ENCODE results near the gene NRN1L.
A peak's percentile ranks its signal among the peaks of the same experiment; 100 is the strongest.

The NRN1L gene

DNA sequence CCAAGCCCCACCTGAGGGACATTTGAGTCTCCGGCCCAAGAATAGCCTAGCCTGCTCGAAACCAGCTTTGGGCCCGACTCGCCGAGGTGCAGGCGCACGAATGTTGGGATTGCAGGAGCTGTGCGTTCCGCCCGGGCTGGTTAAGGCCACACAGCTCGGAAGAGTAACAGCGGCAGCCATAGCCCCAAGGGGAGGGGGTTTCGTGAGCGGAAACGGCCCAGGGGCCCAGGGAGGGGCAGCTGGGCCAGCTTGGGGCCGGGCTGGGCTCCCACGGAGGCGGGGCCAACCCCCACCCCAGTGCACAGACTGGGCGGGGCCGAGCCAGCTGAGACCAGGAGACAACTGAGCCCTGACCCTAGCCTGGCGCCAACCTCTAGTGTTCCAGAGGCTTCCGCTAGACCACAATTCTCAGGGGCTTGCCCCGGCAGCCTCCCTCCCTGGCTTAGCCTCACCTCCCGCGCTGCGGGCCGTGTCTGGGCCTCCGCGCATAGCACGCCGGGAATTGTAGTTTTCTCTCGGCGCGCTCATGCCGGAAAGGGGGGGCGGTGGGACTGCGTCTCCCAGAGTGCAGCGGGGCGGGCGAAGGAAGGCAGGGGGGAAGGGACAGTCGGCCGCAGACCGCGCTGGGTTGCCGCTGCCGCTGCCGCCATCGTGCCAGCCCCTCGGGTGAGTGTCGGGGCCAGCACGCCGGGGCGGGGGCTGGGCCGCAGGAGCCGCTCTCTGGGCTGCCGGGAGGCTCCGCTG lies 38.2 kb upstream of the NRN1L start, which contains the start of gene NUTF2:
Gene NUTF2 (plus strand): TSS at position 614 of the 744 bp plus-strand sequence. CDS start 18,198 bp downstream, outside the sequence.
- Histone ChIP-seq H3K36me3 (ENCODE audit: control insufficient read depth, insufficient read depth, low read length, severe bottlenecking) (peaks cover 3% of the 10 kb centered on the region), H3K27me3 (replicated peaks; ENCODE audit: control insufficient read depth, insufficient read depth, low read length) (no peaks in the 10 kb centered on the region), H3K9me3 (ENCODE audit: control insufficient read depth, low read length) (no peaks in the 10 kb centered on the region), H3K9ac (ENCODE audit: low read length) (peak within 1 kb of the TSS; percentile 99), H3K4me1 (ENCODE audit: control insufficient read depth, insufficient read depth, low read length) (peaks cover 48% of the 10 kb centered on the region), H3K4me3 (ENCODE audit: low read length) (peak within 1 kb of the TSS; percentile 96)
- DNase-seq (ENCODE audit: low read depth) = peak; percentile 98

DNA sequence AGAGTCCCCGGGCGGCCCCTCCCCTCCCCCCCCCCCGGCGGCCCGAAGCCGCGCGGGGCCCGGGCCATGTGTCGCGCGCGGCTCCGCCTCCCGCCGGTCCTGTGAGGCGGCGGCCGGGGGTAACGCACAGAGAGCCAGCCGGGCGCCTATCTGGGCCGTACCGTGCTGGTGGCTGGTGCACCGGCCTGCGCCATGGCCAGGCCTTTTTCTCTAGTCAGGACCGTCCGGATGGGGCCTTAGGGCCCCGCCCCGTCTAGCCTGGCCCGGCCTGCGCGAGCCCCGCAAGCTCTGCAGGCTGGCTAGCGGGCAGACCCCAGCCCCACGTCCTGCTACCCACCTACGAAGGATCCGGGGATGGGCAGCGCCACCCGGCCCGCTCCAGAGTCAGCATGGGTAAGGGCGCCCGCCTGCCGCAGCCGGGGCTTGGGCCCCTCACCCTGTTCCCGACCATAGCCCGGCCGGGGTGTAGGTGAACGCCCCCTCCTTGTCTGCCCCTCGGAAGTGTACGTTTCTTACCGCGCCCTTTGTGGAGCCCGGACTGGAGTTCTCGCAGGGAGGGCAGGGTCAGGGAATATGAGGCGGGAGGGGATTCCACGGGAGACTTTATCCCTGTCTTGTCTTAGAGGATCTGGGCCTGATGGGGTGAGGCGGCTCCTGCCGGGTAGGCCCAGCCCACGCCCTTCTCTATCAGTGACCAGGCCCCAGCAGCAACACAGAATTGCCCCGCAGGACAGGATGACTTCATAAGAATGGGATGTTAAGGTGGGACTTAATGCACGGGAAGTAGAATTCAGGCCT lies 37.4 kb upstream of the NRN1L start, which contains the start of gene CENPT:
Gene CENPT (minus strand): TSS at position 630 of the 798 bp plus-strand sequence. CDS start 13,834 bp downstream, outside the sequence.
- H3K36me3 ChIP-seq (ENCODE audit: control insufficient read depth, insufficient read depth, low read length, severe bottlenecking) = peaks cover 3% of the 10 kb centered on the region
- DNase-seq (ENCODE audit: low read depth) = peak; percentile 87

GRCh38 chr16:67848118-67848517 lies 36.6 kb upstream of the NRN1L start:
- no peaks in the 10 kb centered on the region for H3K27me3 ChIP-seq (replicated peaks; ENCODE audit: control insufficient read depth, insufficient read depth, low read length)
- peaks cover 3% of the 10 kb centered on the region for H3K36me3 ChIP-seq (ENCODE audit: control insufficient read depth, insufficient read depth, low read length, severe bottlenecking)
- DNase-seq (ENCODE audit: low read depth) = no peak
- peak overlapping the region; percentile 96 for H3K4me3 ChIP-seq (ENCODE audit: low read length)
- H3K9me3 ChIP-seq (ENCODE audit: control insufficient read depth, low read length) = no peaks in the 10 kb centered on the region
- peak overlapping the region; percentile 99 for H3K9ac ChIP-seq (ENCODE audit: low read length)
- peaks cover 44% of the 10 kb centered on the region for H3K4me1 ChIP-seq (ENCODE audit: control insufficient read depth, insufficient read depth, low read length)

More for the DNA sequence above, 37.4 kb upstream of the NRN1L start, which contains the start of gene CENPT:
- H3K27me3 ChIP-seq (replicated peaks; ENCODE audit: control insufficient read depth, insufficient read depth, low read length) = no peaks in the 10 kb centered on the region
- peak within 1 kb of the TSS; percentile 99 for H3K9ac ChIP-seq (ENCODE audit: low read length)
- no peaks in the 10 kb centered on the region for H3K9me3 ChIP-seq (ENCODE audit: control insufficient read depth, low read length)
- H3K4me3 ChIP-seq (ENCODE audit: low read length) = peak within 1 kb of the TSS; percentile 96
- H3K4me1 ChIP-seq (ENCODE audit: control insufficient read depth, insufficient read depth, low read length) = peaks cover 48% of the 10 kb centered on the region

DNA sequence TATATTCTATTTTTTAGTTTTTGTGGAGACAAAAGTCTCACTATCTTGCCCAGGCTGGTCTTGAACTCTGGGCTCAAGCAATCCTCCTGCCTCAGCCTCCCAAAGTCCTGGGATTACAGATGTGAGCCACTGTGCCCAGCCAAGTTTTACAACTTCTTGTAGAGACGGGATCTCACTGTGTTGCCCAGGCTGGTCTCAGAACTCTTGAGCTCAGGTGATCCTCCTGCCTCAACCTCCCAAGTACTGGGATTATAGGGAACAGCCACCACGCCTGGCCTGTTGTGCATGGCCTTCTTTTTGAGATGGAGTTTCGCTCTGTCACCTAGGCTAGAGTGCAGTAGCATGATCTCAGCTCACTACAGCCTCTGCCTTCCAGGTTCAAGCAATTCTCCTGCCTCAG lies 31.0 kb upstream of the NRN1L start:
- H3K36me3 ChIP-seq (ENCODE audit: control insufficient read depth, insufficient read depth, low read length, severe bottlenecking) = peaks cover 3% of the 10 kb centered on the region
- no peaks in the 10 kb centered on the region for H3K27me3 ChIP-seq (replicated peaks; ENCODE audit: control insufficient read depth, insufficient read depth, low read length)
- no peak overlapping the region for H3K4me3 ChIP-seq (ENCODE audit: low read length)
- no peak overlapping the region for H3K9ac ChIP-seq (ENCODE audit: low read length)
- DNase-seq (ENCODE audit: low read depth) = no peak
- no peaks in the 10 kb centered on the region for H3K9me3 ChIP-seq (ENCODE audit: control insufficient read depth, low read length)
- H3K4me1 ChIP-seq (ENCODE audit: control insufficient read depth, insufficient read depth, low read length) = peaks cover 31% of the 10 kb centered on the region

DNA sequence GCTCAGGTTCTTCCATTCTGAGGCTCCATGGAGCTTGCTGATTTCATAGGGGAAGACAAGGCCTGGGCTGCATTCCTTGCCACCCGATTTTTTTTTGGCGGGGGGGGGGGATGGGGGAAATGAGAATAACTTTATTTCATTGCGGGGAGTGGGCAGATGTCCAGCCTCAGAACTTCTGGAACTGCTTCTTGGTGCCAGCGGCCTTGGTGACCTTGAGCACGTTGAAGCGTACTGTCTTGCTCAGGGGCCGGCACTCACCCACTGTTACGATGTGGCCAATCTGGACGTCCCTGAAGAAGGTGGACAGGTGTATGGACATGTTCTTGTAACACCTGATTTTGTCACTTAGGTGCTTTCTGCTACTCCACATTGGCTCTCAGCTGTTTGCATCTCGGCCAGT lies 28.9 kb upstream of the NRN1L start:
- DNase-seq (ENCODE audit: low read depth) = no peak
- Histone ChIP-seq H3K27me3 (replicated peaks; ENCODE audit: control insufficient read depth, insufficient read depth, low read length) (no peaks in the 10 kb centered on the region), H3K4me1 (ENCODE audit: control insufficient read depth, insufficient read depth, low read length) (peaks cover 35% of the 10 kb centered on the region), H3K9me3 (ENCODE audit: control insufficient read depth, low read length) (no peaks in the 10 kb centered on the region), H3K36me3 (ENCODE audit: control insufficient read depth, insufficient read depth, low read length, severe bottlenecking) (no peaks in the 10 kb centered on the region), H3K4me3 (ENCODE audit: low read length) (no peak overlapping the region), H3K9ac (ENCODE audit: low read length) (no peak overlapping the region)

DNA sequence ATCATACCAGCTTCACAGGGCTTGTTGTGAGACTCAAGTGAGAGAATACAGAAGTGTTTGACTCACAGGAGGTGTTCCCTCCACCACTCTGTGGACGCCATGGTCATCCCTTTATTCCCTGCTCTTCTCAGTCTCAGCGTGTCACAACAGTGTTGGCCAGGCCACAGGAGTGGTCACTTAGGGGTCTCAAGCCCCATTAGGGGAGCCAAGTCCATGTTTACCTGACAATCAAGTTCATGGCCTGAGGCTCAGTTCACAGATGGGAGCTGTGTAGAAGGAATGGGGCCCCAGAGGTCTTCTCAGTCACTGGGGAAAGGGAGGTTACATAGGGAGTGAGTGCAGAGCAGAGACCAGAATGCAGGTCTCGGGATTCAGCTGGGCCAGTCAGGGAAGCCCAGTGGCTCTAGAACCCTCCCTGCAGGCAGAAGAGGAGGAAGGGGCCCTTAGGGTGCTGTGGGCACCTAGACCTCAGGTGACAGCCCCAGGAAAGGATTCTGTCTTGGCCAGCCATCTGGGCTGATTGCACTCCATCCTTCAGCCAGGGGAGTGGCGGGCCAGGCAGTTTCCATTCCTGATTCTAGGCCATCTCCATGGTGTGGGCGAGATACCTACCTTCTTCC lies 27.6 kb upstream of the NRN1L start:
- no peaks in the 10 kb centered on the region for H3K9me3 ChIP-seq (ENCODE audit: control insufficient read depth, low read length)
- H3K4me3 ChIP-seq (ENCODE audit: low read length) = no peak overlapping the region
- peaks cover 48% of the 10 kb centered on the region for H3K4me1 ChIP-seq (ENCODE audit: control insufficient read depth, insufficient read depth, low read length)
- no peaks in the 10 kb centered on the region for H3K27me3 ChIP-seq (replicated peaks; ENCODE audit: control insufficient read depth, insufficient read depth, low read length)
- DNase-seq (ENCODE audit: low read depth) = no peak
- no peaks in the 10 kb centered on the region for H3K36me3 ChIP-seq (ENCODE audit: control insufficient read depth, insufficient read depth, low read length, severe bottlenecking)
- H3K9ac ChIP-seq (ENCODE audit: low read length) = no peak overlapping the region

GRCh38 chr16:67857547-67858233 lies 27.0 kb upstream of the NRN1L start:
- H3K36me3 ChIP-seq (ENCODE audit: control insufficient read depth, insufficient read depth, low read length, severe bottlenecking) = no peaks in the 10 kb centered on the region
- H3K4me3 ChIP-seq (ENCODE audit: low read length) = no peak overlapping the region

GRCh38 chr16:67858500-67858899 lies 26.2 kb upstream of the NRN1L start:
- Histone ChIP-seq H3K4me3 (ENCODE audit: low read length) (no peak overlapping the region), H3K9me3 (ENCODE audit: control insufficient read depth, low read length) (no peaks in the 10 kb centered on the region), H3K36me3 (ENCODE audit: control insufficient read depth, insufficient read depth, low read length, severe bottlenecking) (no peaks in the 10 kb centered on the region), H3K4me1 (ENCODE audit: control insufficient read depth, insufficient read depth, low read length) (peaks cover 62% of the 10 kb centered on the region), H3K9ac (ENCODE audit: low read length) (no peak overlapping the region), H3K27me3 (replicated peaks; ENCODE audit: control insufficient read depth, insufficient read depth, low read length) (no peaks in the 10 kb centered on the region)
- peak; percentile 9 for DNase-seq (ENCODE audit: low read depth)

More at GRCh38 chr16:67857547-67858233, 27.0 kb upstream of the NRN1L start:
- H3K9me3 ChIP-seq (ENCODE audit: control insufficient read depth, low read length) = no peaks in the 10 kb centered on the region
- H3K4me1 ChIP-seq (ENCODE audit: control insufficient read depth, insufficient read depth, low read length) = peaks cover 54% of the 10 kb centered on the region
- peak; percentile 88 for DNase-seq (ENCODE audit: low read depth)
- H3K27me3 ChIP-seq (replicated peaks; ENCODE audit: control insufficient read depth, insufficient read depth, low read length) = no peaks in the 10 kb centered on the region
- H3K9ac ChIP-seq (ENCODE audit: low read length) = no peak overlapping the region

DNA sequence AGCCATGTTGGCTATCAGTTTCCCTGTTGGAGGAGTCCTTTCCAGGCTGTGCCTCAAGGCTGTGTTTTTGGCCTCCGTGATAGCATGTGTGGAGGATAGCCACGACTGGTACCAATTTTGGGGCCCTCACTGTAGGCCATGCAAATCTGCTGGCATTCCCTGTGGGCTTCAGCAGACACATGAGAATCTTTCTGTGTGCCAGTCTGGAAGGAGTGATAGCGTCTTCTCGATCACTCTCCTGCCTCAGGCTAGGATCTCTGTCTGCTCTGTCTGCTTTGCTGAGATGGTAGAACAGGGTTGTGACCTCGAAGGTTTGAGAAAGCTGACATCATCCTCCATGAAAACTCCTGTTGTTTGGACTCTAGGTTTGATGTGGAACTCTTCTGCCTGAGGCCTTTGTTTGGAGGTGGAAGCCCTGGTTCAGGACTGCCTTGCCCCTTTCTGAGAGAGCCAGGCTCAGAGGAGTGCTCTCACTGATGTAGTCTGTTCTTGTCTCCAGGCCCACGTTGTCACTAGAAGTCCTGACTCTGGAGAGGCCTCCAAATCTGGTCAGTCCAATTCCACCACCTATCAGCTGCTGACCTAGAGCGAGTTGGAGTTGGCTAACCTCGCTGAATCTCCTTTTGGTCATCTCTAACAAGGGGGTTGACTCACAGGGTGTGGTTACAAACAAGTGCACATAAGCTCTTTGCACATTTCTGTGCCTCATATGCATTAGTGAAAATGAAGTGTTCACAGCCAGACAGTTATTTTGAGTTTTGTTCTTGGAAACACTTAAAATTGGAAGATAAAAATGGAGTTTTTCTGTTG lies 23.9 kb upstream of the NRN1L start:
- Histone ChIP-seq H3K36me3 (ENCODE audit: control insufficient read depth, insufficient read depth, low read length, severe bottlenecking) (peaks cover 6% of the 10 kb centered on the region), H3K9me3 (ENCODE audit: control insufficient read depth, low read length) (no peaks in the 10 kb centered on the region)
- DNase-seq (ENCODE audit: low read depth) = peak; percentile 41

DNA sequence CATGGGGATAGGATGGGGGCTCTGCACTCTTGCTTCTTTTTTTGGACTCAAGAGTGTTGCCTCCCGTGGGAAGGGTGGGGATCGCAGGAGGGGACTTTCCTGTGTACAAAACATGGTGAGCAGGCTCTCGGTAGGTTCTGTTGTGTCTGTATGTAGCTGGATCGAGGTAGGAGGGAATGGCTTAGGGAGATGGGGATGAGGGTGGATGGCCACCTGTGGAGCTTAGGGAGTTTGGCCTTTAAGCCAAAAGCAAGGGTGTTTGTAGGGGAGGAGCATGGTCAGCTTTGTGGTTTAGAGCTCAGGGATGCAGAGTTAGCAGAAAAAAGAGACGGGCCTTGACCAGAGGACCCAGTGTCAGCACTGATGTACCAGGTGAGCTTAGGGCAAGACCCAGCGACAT lies 22.8 kb upstream of the NRN1L start:
- peaks cover 6% of the 10 kb centered on the region for H3K36me3 ChIP-seq (ENCODE audit: control insufficient read depth, insufficient read depth, low read length, severe bottlenecking)

More for the DNA sequence above, 23.9 kb upstream of the NRN1L start:
- Histone ChIP-seq H3K4me3 (ENCODE audit: low read length) (no peak overlapping the region), H3K4me1 (ENCODE audit: control insufficient read depth, insufficient read depth, low read length) (peaks cover 71% of the 10 kb centered on the region), H3K27me3 (replicated peaks; ENCODE audit: control insufficient read depth, insufficient read depth, low read length) (no peaks in the 10 kb centered on the region), H3K9ac (ENCODE audit: low read length) (no peak overlapping the region)

More for the DNA sequence above, 22.8 kb upstream of the NRN1L start:
- no peak for DNase-seq (ENCODE audit: low read depth)
- Histone ChIP-seq H3K9ac (ENCODE audit: low read length) (no peak overlapping the region), H3K9me3 (ENCODE audit: control insufficient read depth, low read length) (no peaks in the 10 kb centered on the region), H3K4me3 (ENCODE audit: low read length) (no peak overlapping the region), H3K4me1 (ENCODE audit: control insufficient read depth, insufficient read depth, low read length) (peaks cover 68% of the 10 kb centered on the region), H3K27me3 (replicated peaks; ENCODE audit: control insufficient read depth, insufficient read depth, low read length) (no peaks in the 10 kb centered on the region)
